ENCODE results near the gene DAZAP2. TPM values are rescaled to one million over a fixed set of nuclear protein-coding genes. Genes with fewer than 3 reads are reported as not detected.

DAZAP2 gene
- total and polyA plus RNA-seq, 9 of the 15 experiments (the other 6 are each of a cell fraction or from before 2014, with no cell fraction given): 116 to 668 (median 227) TPM

DNA sequence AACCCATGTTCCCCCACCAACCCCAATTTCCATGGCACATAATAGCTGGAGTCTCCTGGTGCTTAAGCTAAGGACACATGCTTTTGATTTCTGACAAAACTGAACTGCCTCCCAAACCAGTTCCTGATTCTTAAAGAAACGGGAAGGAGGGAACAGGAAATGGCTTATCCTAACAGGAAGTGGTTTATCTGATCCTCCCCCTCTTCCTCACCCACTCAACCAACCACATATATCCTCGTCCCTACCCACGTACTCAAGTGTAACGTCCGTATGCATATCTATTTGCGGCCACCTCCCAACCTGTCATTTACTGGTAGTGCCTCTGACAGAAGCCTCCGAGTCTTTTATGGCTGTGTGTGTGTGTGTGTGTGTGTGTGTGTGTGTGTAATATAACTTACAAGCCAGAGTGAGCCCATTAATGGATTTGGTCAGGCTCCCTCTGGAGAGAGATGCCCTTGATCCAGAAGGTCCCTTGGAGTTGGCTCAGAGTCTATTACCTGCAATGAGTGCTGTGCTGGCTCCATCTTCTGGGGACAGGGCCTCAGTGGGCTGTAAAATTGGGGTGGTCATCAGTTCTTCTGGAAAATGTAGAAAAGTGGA, 7.7 kb downstream of the DAZAP2 start (continued):
- TF ChIP-seq ETS2 (tag; IDR thresholded peaks at IDR 0.05; ENCODE audit: borderline replicate concordance, poor library complexity, severe bottlenecking) (peak; percentile 46), IRF1 (CRISPR knock-in tag; IDR thresholded peaks at IDR 0.05; ENCODE audit: borderline replicate concordance) (no peak)
- TF ChIP-seq, protein P1, sequence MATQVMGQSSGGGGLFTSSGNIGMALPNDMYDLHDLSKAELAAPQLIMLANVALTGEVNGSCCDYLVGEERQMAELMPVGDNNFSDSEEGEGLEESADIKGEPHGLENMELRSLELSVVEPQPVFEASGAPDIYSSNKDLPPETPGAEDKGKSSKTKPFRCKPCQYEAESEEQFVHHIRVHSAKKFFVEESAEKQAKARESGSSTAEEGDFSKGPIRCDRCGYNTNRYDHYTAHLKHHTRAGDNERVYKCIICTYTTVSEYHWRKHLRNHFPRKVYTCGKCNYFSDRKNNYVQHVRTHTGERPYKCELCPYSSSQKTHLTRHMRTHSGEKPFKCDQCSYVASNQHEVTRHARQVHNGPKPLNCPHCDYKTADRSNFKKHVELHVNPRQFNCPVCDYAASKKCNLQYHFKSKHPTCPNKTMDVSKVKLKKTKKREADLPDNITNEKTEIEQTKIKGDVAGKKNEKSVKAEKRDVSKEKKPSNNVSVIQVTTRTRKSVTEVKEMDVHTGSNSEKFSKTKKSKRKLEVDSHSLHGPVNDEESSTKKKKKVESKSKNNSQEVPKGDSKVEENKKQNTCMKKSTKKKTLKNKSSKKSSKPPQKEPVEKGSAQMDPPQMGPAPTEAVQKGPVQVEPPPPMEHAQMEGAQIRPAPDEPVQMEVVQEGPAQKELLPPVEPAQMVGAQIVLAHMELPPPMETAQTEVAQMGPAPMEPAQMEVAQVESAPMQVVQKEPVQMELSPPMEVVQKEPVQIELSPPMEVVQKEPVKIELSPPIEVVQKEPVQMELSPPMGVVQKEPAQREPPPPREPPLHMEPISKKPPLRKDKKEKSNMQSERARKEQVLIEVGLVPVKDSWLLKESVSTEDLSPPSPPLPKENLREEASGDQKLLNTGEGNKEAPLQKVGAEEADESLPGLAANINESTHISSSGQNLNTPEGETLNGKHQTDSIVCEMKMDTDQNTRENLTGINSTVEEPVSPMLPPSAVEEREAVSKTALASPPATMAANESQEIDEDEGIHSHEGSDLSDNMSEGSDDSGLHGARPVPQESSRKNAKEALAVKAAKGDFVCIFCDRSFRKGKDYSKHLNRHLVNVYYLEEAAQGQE (IDR thresholded peaks at IDR 0.05; ENCODE audit: borderline replicate concordance): peak; percentile 41; the same call in 1 of the 2 replicates
- TF ChIP-seq, protein P1 (CRISPR knock-in tag; IDR thresholded peaks at IDR 0.05; ENCODE audit: low read depth): 0 out of 2 replicates have a peak, but pooled peaks have one; percentile 24

Measured in K562 (cell line).